ENCODE measurements around the gene OR56B1. TPM values are rescaled to one million over a fixed set of nuclear protein-coding genes. Genes with fewer than 3 reads are reported as not detected.
"Not testable (repeated sequence)": the region's sequence is repeated elsewhere in the genome, so short reads cannot be mapped to it uniquely, and the experiment has no call there.

The OR56B1 gene
- polyA plus RNA-seq, 1 donor from 2014 or later: not detected

- TF ChIP-seq CTCF (IDR thresholded peaks at IDR 0.05; ENCODE audit: poor library complexity, severe bottlenecking) (no peak), POLR2AphosphoS5 (IDR thresholded peaks at IDR 0.05) (no peak), MXI1 (conservative IDR thresholded peaks at IDR 0.05; ENCODE audit: poor library complexity, severe bottlenecking) (no peak), EP300 (conservative IDR thresholded peaks at IDR 0.05; ENCODE audit: poor library complexity, severe bottlenecking) (no peak), REST (IDR thresholded peaks at IDR 0.05; ENCODE audit: borderline replicate concordance) (no peak), RAD21 (conservative IDR thresholded peaks at IDR 0.05) (no peak), TAF1 (IDR thresholded peaks at IDR 0.05; ENCODE audit: low read depth) (no peak), SMC3 (conservative IDR thresholded peaks at IDR 0.05; ENCODE audit: poor library complexity) (no peak), EZH2 (IDR thresholded peaks at IDR 0.05; ENCODE audit: borderline replicate concordance, insufficient read depth, low read length, poor library complexity, severe bottlenecking) (no peak)
- Histone ChIP-seq H3K27me3 (ENCODE audit: insufficient read depth, low read depth, low read length) (no peaks in the 10 kb centered on the region), H3K36me3 (ENCODE audit: insufficient read depth, low read length) (no peaks in the 10 kb centered on the region), H3K4me3 (ENCODE audit: low read length) (no peak overlapping the region), H3K27ac (ENCODE audit: low read length) (no peak overlapping the region), H2AFZ (ENCODE audit: low read depth, low read length) (no peak overlapping the region), H3K9me3 (ENCODE audit: low read length) (no peaks in the 10 kb centered on the region), H3F3A (ENCODE audit: insufficient read depth, low read length, poor library complexity, severe bottlenecking) (no peaks in the 10 kb centered on the region), H3K4me2 (ENCODE audit: low read length) (no peak overlapping the region), H4K20me1 (ENCODE audit: insufficient read depth) (no peaks in the 10 kb centered on the region), H3K79me2 (replicated peaks; ENCODE audit: insufficient read depth, low read length) (no peaks in the 10 kb centered on the region), H3K9me2 (ENCODE audit: insufficient read depth, low read length) (no peaks in the 10 kb centered on the region), H3K9ac (ENCODE audit: low read length) (no peak overlapping the region)
These were observed 22.6 kb upstream of the OR56B1 start for GRCh38 chr11:5713695-5714094.

- not testable (repeated sequence) for H3K79me2 ChIP-seq (replicated peaks; ENCODE audit: insufficient read depth, low read length); H4K20me1 ChIP-seq (ENCODE audit: insufficient read depth); H3F3A ChIP-seq (ENCODE audit: insufficient read depth, low read length, poor library complexity, severe bottlenecking); H3K4me3 ChIP-seq (ENCODE audit: low read length); H3K9ac ChIP-seq (ENCODE audit: low read length); H3K9me3 ChIP-seq (ENCODE audit: low read length); H3K36me3 ChIP-seq (ENCODE audit: insufficient read depth, low read length); H2AFZ ChIP-seq (ENCODE audit: low read depth, low read length); H3K27ac ChIP-seq (ENCODE audit: low read length); H3K27me3 ChIP-seq (ENCODE audit: insufficient read depth, low read depth, low read length); H3K9me2 ChIP-seq (ENCODE audit: insufficient read depth, low read length); H3K4me2 ChIP-seq (ENCODE audit: low read length)
These were observed 19.7 kb upstream of the OR56B1 start for GRCh38 chr11:5716518-5716917.
